Neural cell (in vitro differentiated cells): ENCODE results near the gene GALNT11.
"Not testable (repeated sequence)": the region's sequence is repeated elsewhere in the genome, so short reads cannot be mapped to it uniquely, and the experiment has no call there.

ENCODE experiments used
- CTCF ChIP-seq: fragments of 450-650 bp; IDR thresholded peaks from 2 replicates; pipeline ENCODE4 v1.5.1; 2014; ENCODE audit warnings: antibody characterized with exemption, mild to moderate bottlenecking, moderate library complexity; ENCODE audit not compliant: poor library complexity, severe bottlenecking
- EP300 ChIP-seq: fragments of 450-650 bp; conservative IDR thresholded peaks from 2 replicates; pipeline ENCODE4 v1.6.1; 2014; ENCODE audit warnings: antibody characterized with exemption, mild to moderate bottlenecking, moderate library complexity; ENCODE audit not compliant: poor library complexity, severe bottlenecking
- EZH2 ChIP-seq: fragments of 200-600, 300-800 bp; shearing (Covaris generic), sonication (generic); IDR thresholded peaks from 2 replicates; pipeline ENCODE4 v1.6.1; 2014; ENCODE audit warnings: antibody characterized with exemption, low read length, borderline replicate concordance, mild to moderate bottlenecking; ENCODE audit not compliant: insufficient read depth, poor library complexity, severe bottlenecking
- POLR2AphosphoS5 ChIP-seq: IDR thresholded peaks from 2 replicates; pipeline ENCODE4 v1.6.1; 2012
- REST ChIP-seq: IDR thresholded peaks from 2 replicates; pipeline ENCODE4 v1.6.1; 2012; ENCODE audit warnings: borderline replicate concordance

GRCh38 chr7:152075379-152075778 lies 49.9 kb downstream of the GALNT11 start:
- not testable (repeated sequence) for TF ChIP-seq POLR2AphosphoS5, CTCF, EP300, EZH2, REST
